Measurements from ENCODE around the gene CCNE1. TPM values are rescaled to one million over a fixed set of nuclear protein-coding genes. Genes with fewer than 3 reads are reported as not detected.

Gene CCNE1
- total and polyA plus RNA-seq, 2 of the 13 experiments (the other 11 are each of a cell fraction or from before 2014, with no cell fraction given) = 16.0 to 50.6 TPM

GRCh38 chr19:29805031-29805965 lies 6.5 kb upstream of the CCNE1 start (continued):
- no peak for TF ChIP-seq SAFB2 (CRISPR knock-in tag; IDR thresholded peaks at IDR 0.05; ENCODE audit: borderline replicate concordance, low read depth)

- no peak overlapping the region for H2AFZ ChIP-seq (ENCODE audit: low read length)
- WGBS (ENCODE audit: low lambda C conversion rate) = 48% methylated on average over 9 of the region's 10 CpGs
- no peak overlapping the region for H3K27ac ChIP-seq (ENCODE audit: extremely low read length, insufficient read depth, low read length)
- ChIA-PET POLR2A (interaction anchor here (1.4 kb wide), 1 partner anchor 38 kb away, joined by 7 read pairs; no protein-coding TSS in a partner anchor), CTCF (ENCODE audit: low intra/inter-chr PET ratio, low total read pairs) (no interaction called here)
- H3K27me3 ChIP-seq (ENCODE audit: control insufficient read depth in 1 of 2, insufficient read depth in 2 of 2, low read length in 2 of 2) = no peaks in the 10 kb centered on the region
- no peaks in the 10 kb centered on the region for H3K36me3 ChIP-seq (replicated peaks in 1 of 2; ENCODE audit: control insufficient read depth in 1 of 2, insufficient read depth in 2 of 2, low read length in 2 of 2)
- peak overlapping the region; percentile 68 for H3K4me2 ChIP-seq (ENCODE audit: low read depth, low read length)
- intact Hi-C loops (cut with micrococcal nuclease; ENCODE audit: unreplicated experiment) (no loop called here), in situ Hi-C loops (cut with HindIII; ENCODE audit: extremely low pct_ligation_motif_present, low pct_unique_long_range_greater_than_20kb) (no loop called here)
- ATAC-seq (peak; percentile 37), DNase-seq (ENCODE audit: low spot score) (peak; percentile 52), FAIRE-seq (no peak)
- H3K4me3 ChIP-seq (replicated peaks in 1 of 3; ENCODE audit: insufficient read depth in 1 of 3, low read depth in 2 of 3, low read length in 3 of 3) = no peak overlapping the region
- H3K4me1 ChIP-seq (ENCODE audit: insufficient read depth, low read length) = peaks cover 32% of the 10 kb centered on the region
- no peaks in the 10 kb centered on the region for H3K79me2 ChIP-seq (ENCODE audit: insufficient read depth, low read length)
- no peaks in the 10 kb centered on the region for H3K9me3 ChIP-seq (ENCODE audit: low read length)
- H3K9ac ChIP-seq (ENCODE audit: insufficient read depth, low read depth, low read length) = no peak overlapping the region; the same call in 1 of the 2 replicates
- BruUV-seq (replicated peaks) = no TSS peak
- no peaks in the 10 kb centered on the region for H4K20me1 ChIP-seq (ENCODE audit: insufficient read depth, low read length)
- TF ChIP-seq ARNTL (CRISPR knock-in tag; IDR thresholded peaks at IDR 0.05) (no peak), ELF1 (CRISPR knock-in tag; IDR thresholded peaks at IDR 0.05) (no peak), ZNF414 (CRISPR knock-in tag; IDR thresholded peaks at IDR 0.05) (no peak), NR2F1 (CRISPR knock-in tag; IDR thresholded peaks at IDR 0.05) (no peak), ZNF644 (CRISPR knock-in tag; IDR thresholded peaks at IDR 0.05; ENCODE audit: low read depth) (0 out of 2 replicates have a peak, but pooled peaks have one; percentile 28), SMYD3 (CRISPR knock-in tag; IDR thresholded peaks at IDR 0.05) (no peak), ZNF326 (CRISPR knock-in tag; IDR thresholded peaks at IDR 0.05; ENCODE audit: borderline replicate concordance) (no peak), BCL6 (CRISPR knock-in tag; IDR thresholded peaks at IDR 0.05) (peak; percentile 83), RFXAP (CRISPR knock-in tag; IDR thresholded peaks at IDR 0.05; ENCODE audit: borderline replicate concordance) (peak; percentile 96), SMARCC2 (IDR thresholded peaks at IDR 0.05) (no peak), ASH2L (IDR thresholded peaks at IDR 0.05; ENCODE audit: insufficient read length, low read depth, low read length) (no peak), ZNF747 (CRISPR knock-in tag; IDR thresholded peaks at IDR 0.05; ENCODE audit: borderline replicate concordance) (no peak), ISL2 (CRISPR knock-in tag; IDR thresholded peaks at IDR 0.05) (no peak), MXD1 (CRISPR knock-in tag; IDR thresholded peaks at IDR 0.05) (no peak), GMEB2 (CRISPR knock-in tag; IDR thresholded peaks at IDR 0.05; ENCODE audit: low read depth) (no peak), KDM6A (CRISPR knock-in tag; IDR thresholded peaks at IDR 0.05; ENCODE audit: low read depth) (no peak), ZNF841 (CRISPR knock-in tag; IDR thresholded peaks at IDR 0.05; ENCODE audit: borderline replicate concordance) (no peak)
Measured at GRCh38 chr19:29806098-29806866, 5.5 kb upstream of the CCNE1 start.
